K562 (cell line): Measurements from ENCODE around the gene HEMK1. TPM values are rescaled to one million over a fixed set of nuclear protein-coding genes. Genes with fewer than 3 reads are reported as not detected.

ENCODE experiments used
- CSDE1 ChIP-seq, 2 experiments: fragments of 450-650 bp; IDR thresholded peaks; 2 replicates each; pipeline ENCODE4 v1.6.1; 2016; ENCODE audit warnings: mild to moderate bottlenecking in 1 of 2
- CXXC5 ChIP-seq: fragments of 250-450 bp; sonication (Bioruptor Pico); IDR thresholded peaks from 2 replicates; pipeline ENCODE4 v1.8.0; 2022; ENCODE audit warnings: inconsistent platforms, mild to moderate bottlenecking, moderate library complexity
- GATAD2A ChIP-seq: fragments of 450-650 bp; IDR thresholded peaks from 2 replicates; pipeline ENCODE4 v1.6.1; 2017
- HDAC3 ChIP-seq: fragments of 450-650 bp; IDR thresholded peaks from 2 replicates; pipeline ENCODE4 v1.6.1; 2018; ENCODE audit warnings: borderline replicate concordance, mild to moderate bottlenecking, moderate library complexity; ENCODE audit not compliant: partially characterized antibody
- RB1 ChIP-seq: fragments of 450-650 bp; IDR thresholded peaks from 2 replicates; pipeline ENCODE4 v1.6.1; 2017; ENCODE audit warnings: low read depth, mild to moderate bottlenecking
- RBM14 ChIP-seq: fragments of 200-400 bp; formaldehyde crosslinking; IDR thresholded peaks from 2 replicates; pipeline ENCODE4 v1.6.1; 2018; ENCODE audit warnings: low read depth, mild to moderate bottlenecking, low read length, moderate library complexity, borderline replicate concordance; ENCODE audit not compliant: insufficient read depth
- TAF9B ChIP-seq: fragments of 450-650 bp; IDR thresholded peaks from 2 replicates; pipeline ENCODE4 v1.6.1; 2018; ENCODE audit warnings: mild to moderate bottlenecking; ENCODE audit not compliant: partially characterized antibody
- ZBTB33 ChIP-seq: sonication (generic); formaldehyde crosslinking; IDR thresholded peaks from 2 replicates; pipeline ENCODE4 v1.8.1; 2023; ENCODE audit warnings: mild to moderate bottlenecking, missing genetic modification reagents
- ZBTB8A ChIP-seq: fragments of 450-650 bp; IDR thresholded peaks from 2 replicates; pipeline ENCODE4 v1.6.1; 2018; ENCODE audit warnings: mild to moderate bottlenecking, moderate library complexity; ENCODE audit not compliant: partially characterized antibody
- ZNF143 ChIP-seq: sonication (generic); formaldehyde crosslinking; IDR thresholded peaks from 2 replicates; pipeline ENCODE4 v1.9.0; 2022; ENCODE audit warnings: mild to moderate bottlenecking, missing genetic modification reagents
- polyA plus RNA-seq, 8 experiments: library from polyadenylated mRNA; depleted of rRNA in 4 of 8; stranded (reverse) in 5 of 8; unstranded in 3 of 8; fragments of >200 nt; fragmentation: Nextera tagmentation in 2 of 8; fragmentation: Illumina TruSeq in 1 of 8; extraction: Ambion mirVana in 2 of 8; extraction: Trizol in 1 of 8; gene quantifications; 2 replicates each; pipeline versions ENCODE4 v1.2.1 to v1.2.3, GENCODE V29; 2011 to 2014; ENCODE audit warnings: inconsistent platforms in 1 of 8, missing spikeins in 1 of 8
- total RNA-seq, 7 experiments: library from RNA; depleted of rRNA in 6 of 7; stranded (reverse); fragments of >200 nt in 6 of 7; fragmentation: Illumina TruSeq in 2 of 7; extraction: Trizol in 2 of 7; gene quantifications; 2 replicates each; pipeline versions ENCODE4 v1.2.1 to v1.2.3, GENCODE V29; 2011 to 2021; ENCODE audit warnings: low replicate concordance in 1 of 7
- TF ChIP-seq, protein P1 (sequence below): sonication (generic); formaldehyde crosslinking; IDR thresholded peaks from 2 replicates; pipeline ENCODE4 v1.8.0; 2023; ENCODE audit warnings: missing genetic modification reagents, mild to moderate bottlenecking, borderline replicate concordance

The HEMK1 gene
- total and polyA plus RNA-seq, 9 of the 15 experiments (the other 6 are each of a cell fraction or from before 2014, with no cell fraction given), result 2.0 to 16.8 (median 11.4) TPM

DNA sequence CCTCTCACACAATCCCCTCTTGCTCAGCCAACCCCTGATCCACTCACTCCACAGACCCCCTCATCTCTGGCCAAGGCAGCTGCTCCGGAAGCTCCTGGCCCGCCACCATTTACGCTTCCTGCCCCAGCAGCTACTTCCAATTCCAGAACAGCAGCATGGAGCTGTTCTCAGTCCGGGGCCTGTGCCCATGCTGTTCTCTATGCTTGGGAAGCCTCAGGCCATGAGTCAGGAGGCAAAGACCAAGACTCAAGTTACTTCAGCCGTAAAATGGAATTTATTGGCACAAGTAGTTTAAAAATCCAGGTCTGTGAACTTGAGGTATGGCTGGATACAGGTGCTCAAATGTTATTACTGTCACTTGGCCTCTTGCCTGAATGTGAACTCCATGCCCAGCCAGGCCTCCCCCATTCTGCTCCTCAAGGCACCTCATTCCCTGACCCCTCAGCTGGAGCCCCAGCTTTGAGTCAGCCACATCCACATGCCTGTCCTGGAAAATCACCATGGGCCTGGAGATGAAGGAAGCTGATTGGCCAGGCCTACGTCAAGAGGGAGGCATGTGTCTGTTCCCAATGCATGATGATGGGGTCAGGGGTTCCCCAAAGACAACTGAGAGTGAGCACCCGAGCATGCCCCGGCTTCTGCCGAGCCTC, 34.5 kb upstream of the HEMK1 start (continued):
- TF ChIP-seq, protein P1, sequence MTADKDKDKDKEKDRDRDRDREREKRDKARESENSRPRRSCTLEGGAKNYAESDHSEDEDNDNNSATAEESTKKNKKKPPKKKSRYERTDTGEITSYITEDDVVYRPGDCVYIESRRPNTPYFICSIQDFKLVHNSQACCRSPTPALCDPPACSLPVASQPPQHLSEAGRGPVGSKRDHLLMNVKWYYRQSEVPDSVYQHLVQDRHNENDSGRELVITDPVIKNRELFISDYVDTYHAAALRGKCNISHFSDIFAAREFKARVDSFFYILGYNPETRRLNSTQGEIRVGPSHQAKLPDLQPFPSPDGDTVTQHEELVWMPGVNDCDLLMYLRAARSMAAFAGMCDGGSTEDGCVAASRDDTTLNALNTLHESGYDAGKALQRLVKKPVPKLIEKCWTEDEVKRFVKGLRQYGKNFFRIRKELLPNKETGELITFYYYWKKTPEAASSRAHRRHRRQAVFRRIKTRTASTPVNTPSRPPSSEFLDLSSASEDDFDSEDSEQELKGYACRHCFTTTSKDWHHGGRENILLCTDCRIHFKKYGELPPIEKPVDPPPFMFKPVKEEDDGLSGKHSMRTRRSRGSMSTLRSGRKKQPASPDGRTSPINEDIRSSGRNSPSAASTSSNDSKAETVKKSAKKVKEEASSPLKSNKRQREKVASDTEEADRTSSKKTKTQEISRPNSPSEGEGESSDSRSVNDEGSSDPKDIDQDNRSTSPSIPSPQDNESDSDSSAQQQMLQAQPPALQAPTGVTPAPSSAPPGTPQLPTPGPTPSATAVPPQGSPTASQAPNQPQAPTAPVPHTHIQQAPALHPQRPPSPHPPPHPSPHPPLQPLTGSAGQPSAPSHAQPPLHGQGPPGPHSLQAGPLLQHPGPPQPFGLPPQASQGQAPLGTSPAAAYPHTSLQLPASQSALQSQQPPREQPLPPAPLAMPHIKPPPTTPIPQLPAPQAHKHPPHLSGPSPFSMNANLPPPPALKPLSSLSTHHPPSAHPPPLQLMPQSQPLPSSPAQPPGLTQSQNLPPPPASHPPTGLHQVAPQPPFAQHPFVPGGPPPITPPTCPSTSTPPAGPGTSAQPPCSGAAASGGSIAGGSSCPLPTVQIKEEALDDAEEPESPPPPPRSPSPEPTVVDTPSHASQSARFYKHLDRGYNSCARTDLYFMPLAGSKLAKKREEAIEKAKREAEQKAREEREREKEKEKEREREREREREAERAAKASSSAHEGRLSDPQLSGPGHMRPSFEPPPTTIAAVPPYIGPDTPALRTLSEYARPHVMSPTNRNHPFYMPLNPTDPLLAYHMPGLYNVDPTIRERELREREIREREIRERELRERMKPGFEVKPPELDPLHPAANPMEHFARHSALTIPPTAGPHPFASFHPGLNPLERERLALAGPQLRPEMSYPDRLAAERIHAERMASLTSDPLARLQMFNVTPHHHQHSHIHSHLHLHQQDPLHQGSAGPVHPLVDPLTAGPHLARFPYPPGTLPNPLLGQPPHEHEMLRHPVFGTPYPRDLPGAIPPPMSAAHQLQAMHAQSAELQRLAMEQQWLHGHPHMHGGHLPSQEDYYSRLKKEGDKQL (CRISPR knock-in tag), result no peak
- TF ChIP-seq HDAC3, result no peak
- TF ChIP-seq TAF9B, result no peak
- TF ChIP-seq GATAD2A, result no peak
- TF ChIP-seq RBM14, result no peak
- no peak for TF ChIP-seq CXXC5 (CRISPR knock-in tag)
- TF ChIP-seq ZBTB8A, result no peak
- TF ChIP-seq ZNF143 (CRISPR knock-in tag), result no peak
- TF ChIP-seq ZBTB33, result no peak
- TF ChIP-seq RB1, result no peak
- TF ChIP-seq CSDE1 (IDR thresholded peaks at IDR 0.05), result no peak
- TF ChIP-seq, all 486 proteins: peak for 0
